Mesodermal cell (in vitro differentiated cells): Measurements from ENCODE around the gene DCP2.
"Not testable (repeated sequence)": the region's sequence is repeated elsewhere in the genome, so short reads cannot be mapped to it uniquely, and the experiment has no call there.

Experiments used
- H3K27ac ChIP-seq: 2 replicates; pipeline ENCODE4 v1.7.0; 2013; ENCODE audit warnings: mild to moderate bottlenecking, low read depth, low read length, moderate library complexity; ENCODE audit not compliant: severe bottlenecking
- H3K36me3 ChIP-seq: 2 replicates; pipeline ENCODE4 v1.7.1; 2013; ENCODE audit warnings: mild to moderate bottlenecking, low read length, moderate library complexity; ENCODE audit not compliant: control insufficient read depth, insufficient read depth
- H3K4me1 ChIP-seq: one replicate; pipeline ENCODE4 v1.7.1; 2013; ENCODE audit warnings: mild to moderate bottlenecking, low read length; ENCODE audit not compliant: insufficient read depth, control insufficient read depth, poor library complexity, severe bottlenecking
- H3K4me3 ChIP-seq: 2 replicates; pipeline ENCODE4 v1.7.0; 2013; ENCODE audit warnings: low read length, control low read depth, mild to moderate bottlenecking; ENCODE audit not compliant: insufficient read depth, poor library complexity, severe bottlenecking; ENCODE audit errors: extremely low read depth
- H3K9me3 ChIP-seq: 2 replicates; pipeline ENCODE4 v1.7.1; 2013; ENCODE audit warnings: mild to moderate bottlenecking, low read length, moderate library complexity; ENCODE audit not compliant: control insufficient read depth
- WGBS, 2 experiments: methylation state at CpG; one replicate each; pipeline ENCODE4 v1.1.5; 2013; ENCODE audit warnings: missing lambda C conversion rate in 2 of 2; ENCODE audit not compliant: insufficient coverage in 2 of 2; 5-methylcytosine and 5-hydroxymethylcytosine counted together

DCP2 gene

GRCh38 chr5:112948458-112948857 lies 28.1 kb upstream of the DCP2 start:
- no peaks in the 10 kb centered on the region for H3K4me1 ChIP-seq
- H3K36me3 ChIP-seq, result no peaks in the 10 kb centered on the region
- no CpG with 5 or more reads among the region's 1 CpG for WGBS, 2 experiments
- H3K9me3 ChIP-seq, result no peaks in the 10 kb centered on the region
- no peak overlapping the region for H3K4me3 ChIP-seq
- no peak overlapping the region for H3K27ac ChIP-seq

GRCh38 chr5:112951124-112951702 lies 25.4 kb upstream of the DCP2 start:
- Histone ChIP-seq H3K9me3 (no peaks in the 10 kb centered on the region), H3K36me3 (no peaks in the 10 kb centered on the region), H3K4me3 (no peak overlapping the region), H3K4me1 (no peaks in the 10 kb centered on the region), H3K27ac (no peak overlapping the region)
- WGBS, 2 experiments, result 94 to 95% methylated on average over 8 to 10 of the region's 12 CpGs

GRCh38 chr5:112956606-112957005 lies 20.0 kb upstream of the DCP2 start:
- Histone ChIP-seq H3K9me3 (no peaks in the 10 kb centered on the region), H3K36me3 (no peaks in the 10 kb centered on the region), H3K27ac (no peak overlapping the region), H3K4me1 (no peaks in the 10 kb centered on the region), H3K4me3 (no peak overlapping the region)
- WGBS, 2 experiments, result 86 to 100% methylated on average over 2 to 3 of the region's 3 CpGs

GRCh38 chr5:112957036-112957808 lies 19.4 kb upstream of the DCP2 start:
- no peaks in the 10 kb centered on the region for H3K36me3 ChIP-seq
- no peak overlapping the region for H3K4me3 ChIP-seq
- no peaks in the 10 kb centered on the region for H3K4me1 ChIP-seq
- H3K27ac ChIP-seq, result no peak overlapping the region
- no CpG with 5 or more reads among the region's 2 CpGs for WGBS, 2 experiments
- no peaks in the 10 kb centered on the region for H3K9me3 ChIP-seq

DNA sequence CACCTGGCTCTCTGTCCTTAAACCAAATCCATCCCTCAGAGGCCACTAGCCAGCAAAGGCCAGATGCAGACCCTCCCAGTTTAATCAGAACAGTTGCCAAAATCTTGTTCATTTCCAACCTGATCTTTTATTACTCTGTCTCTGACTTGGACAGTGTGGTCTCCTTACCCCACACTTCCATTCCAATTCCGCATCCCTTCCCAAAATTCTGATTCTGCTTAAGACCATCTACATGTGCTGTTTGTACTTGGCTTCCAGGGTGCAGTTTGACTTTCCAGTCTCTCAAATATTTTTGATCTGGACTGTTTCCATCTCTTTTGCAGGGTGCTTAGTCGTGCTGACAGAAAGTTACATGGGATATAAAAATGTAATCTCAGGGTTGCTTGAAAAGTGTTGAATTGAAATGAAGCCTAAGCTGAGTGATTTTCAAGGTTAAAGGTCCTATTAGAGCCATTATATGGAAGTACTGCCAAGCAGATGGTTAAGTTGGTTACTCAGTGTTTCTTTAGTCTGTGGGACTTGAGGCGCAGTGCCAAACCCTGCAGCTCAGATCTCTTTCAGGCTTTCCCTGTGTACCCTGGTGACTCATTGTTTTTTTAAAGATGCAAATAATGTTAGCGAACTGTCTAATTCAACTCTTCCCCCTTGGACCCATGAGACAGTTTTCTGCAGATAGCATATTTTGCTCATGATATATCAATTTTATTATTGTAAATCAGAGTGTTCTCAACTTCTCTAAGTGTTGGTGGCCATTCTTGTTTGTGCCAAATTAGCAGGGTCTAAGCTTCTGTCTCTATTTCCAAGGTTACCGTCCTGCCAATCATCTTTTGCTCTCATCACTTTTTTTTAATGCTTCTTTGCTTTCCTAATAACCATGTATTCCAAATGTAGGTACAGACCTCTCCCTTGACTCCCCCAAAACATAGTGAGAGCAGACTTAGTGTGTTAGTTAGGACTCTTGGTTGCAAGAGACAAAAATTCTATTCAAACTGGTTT lies 18.2 kb upstream of the DCP2 start:
- Histone ChIP-seq H3K36me3 (no peaks in the 10 kb centered on the region), H3K4me3 (no peak overlapping the region), H3K4me1 (no peaks in the 10 kb centered on the region), H3K9me3 (no peaks in the 10 kb centered on the region), H3K27ac (no peak overlapping the region)
- 88 to 94% methylated on average over 3 of the region's 5 CpGs for WGBS, 2 experiments

DNA sequence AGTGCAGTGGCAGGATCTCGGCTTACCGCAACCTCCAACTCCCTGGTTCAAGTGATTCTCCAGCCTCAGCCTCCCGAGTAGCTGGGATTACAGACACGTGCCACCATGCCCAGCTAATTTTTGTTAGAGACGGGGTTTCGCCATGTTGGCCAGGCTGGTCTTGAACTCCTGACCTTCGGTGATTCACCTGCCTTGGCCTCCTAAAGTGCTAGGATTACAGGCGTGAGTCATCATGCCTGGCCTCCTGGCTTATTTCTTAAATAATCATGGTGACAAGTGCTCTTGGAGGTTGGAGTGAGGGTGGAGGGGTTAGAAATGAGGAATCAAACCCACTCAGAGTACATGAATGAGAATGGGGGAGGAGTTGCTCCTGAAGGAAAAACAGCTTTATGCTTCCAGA lies 16.7 kb upstream of the DCP2 start:
- not testable (repeated sequence) for H3K4me1 ChIP-seq, H3K27ac ChIP-seq, H3K36me3 ChIP-seq, H3K9me3 ChIP-seq, H3K4me3 ChIP-seq
- 94 to 96% methylated on average over 8 of the region's 8 CpGs for WGBS, 2 experiments

DNA sequence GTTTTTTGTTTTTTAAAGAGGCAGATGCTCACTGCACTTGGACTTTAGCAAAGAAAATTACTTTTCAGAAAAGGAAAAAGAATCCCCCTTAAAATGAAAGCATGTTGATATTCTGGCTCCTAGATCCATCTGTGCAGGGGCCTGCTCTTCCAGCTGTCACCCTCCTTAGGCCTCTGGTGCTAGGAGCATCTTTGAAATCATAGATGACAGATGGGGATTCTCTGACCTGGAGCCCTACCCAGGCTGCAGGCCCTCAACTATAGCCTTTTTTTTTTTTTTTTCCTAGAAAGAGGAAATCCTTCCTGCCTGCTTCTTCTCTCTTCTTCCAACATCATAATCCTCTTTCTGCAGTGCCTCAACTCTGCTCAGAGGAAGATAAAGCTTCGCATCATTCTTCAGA lies 16.3 kb upstream of the DCP2 start:
- no peak overlapping the region for H3K27ac ChIP-seq
- H3K4me3 ChIP-seq, result no peak overlapping the region
- H3K36me3 ChIP-seq, result no peaks in the 10 kb centered on the region
- no peaks in the 10 kb centered on the region for H3K9me3 ChIP-seq
- WGBS, 2 experiments, result no CpG with 5 or more reads among the region's 1 CpG
- peaks cover 2% of the 10 kb centered on the region for H3K4me1 ChIP-seq

DNA sequence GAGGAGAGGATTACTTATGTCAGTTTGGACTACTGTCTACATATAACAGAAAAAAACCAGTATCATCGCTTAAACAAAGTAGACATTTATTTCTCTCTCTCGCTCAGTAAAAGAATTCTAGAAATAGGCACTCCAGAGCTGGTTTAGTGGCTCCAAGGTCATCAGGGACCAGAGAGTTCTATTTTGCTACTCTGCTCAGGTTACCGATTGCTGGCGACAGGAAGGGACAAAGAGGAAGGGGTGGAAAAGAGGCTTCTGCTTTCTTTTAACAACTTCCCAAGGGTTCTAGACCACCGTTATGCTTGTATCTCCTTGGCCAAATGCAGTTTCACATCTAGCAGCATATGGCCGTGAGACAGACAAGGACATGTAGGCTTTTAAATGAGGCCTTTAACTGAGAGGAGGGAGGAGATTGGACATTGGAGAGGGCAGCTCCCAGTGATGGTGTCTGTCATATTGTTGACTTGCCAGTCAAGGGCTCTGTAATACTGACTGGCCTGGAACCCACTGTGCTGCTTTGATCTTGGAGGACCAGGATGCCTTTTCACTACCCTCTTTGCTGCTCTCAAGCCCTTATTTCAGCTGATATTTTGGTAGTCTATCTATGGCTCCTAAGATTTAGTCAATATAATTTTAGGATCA lies 15.6 kb upstream of the DCP2 start:
- 85 to 90% methylated on average over 4 to 5 of the region's 6 CpGs for WGBS, 2 experiments
- Histone ChIP-seq H3K36me3 (no peaks in the 10 kb centered on the region), H3K27ac (no peak overlapping the region)

GRCh38 chr5:112963374-112963733 lies 13.2 kb upstream of the DCP2 start:
- not testable (repeated sequence) for H3K9me3 ChIP-seq, H3K36me3 ChIP-seq, H3K27ac ChIP-seq, H3K4me1 ChIP-seq, H3K4me3 ChIP-seq
- 100% methylated on average over 1 to 2 of the region's 3 CpGs for WGBS, 2 experiments

More for the DNA sequence above, 15.6 kb upstream of the DCP2 start:
- Histone ChIP-seq H3K4me3 (no peak overlapping the region), H3K9me3 (no peaks in the 10 kb centered on the region), H3K4me1 (peaks cover 2% of the 10 kb centered on the region)

GRCh38 chr5:112965733-112966306 lies 10.8 kb upstream of the DCP2 start:
- Histone ChIP-seq H3K4me3 (no peak overlapping the region), H3K27ac (no peak overlapping the region), H3K4me1 (peaks cover 15% of the 10 kb centered on the region), H3K9me3 (no peaks in the 10 kb centered on the region), H3K36me3 (no peaks in the 10 kb centered on the region)
- 85 to 91% methylated on average over 6 to 7 of the region's 8 CpGs for WGBS, 2 experiments
